Tibial nerve (tissue), 4 donors: ENCODE measurements around the gene ZNF92.

ENCODE experiments used
- CTCF ChIP-seq, 5 experiments: fragments of 200-600 bp in 3 of 5; fragments of 450-650 bp in 2 of 5; sonication (generic) in 3 of 5; IDR thresholded peaks; one replicate each; pipeline ENCODE4 v1.5.1; 2016 to 2019; ENCODE audit warnings: antibody characterized with exemption in 5 of 5, mild to moderate bottlenecking in 3 of 5, moderate library complexity in 2 of 5
- EP300 ChIP-seq, 2 donors: sonication (generic); formaldehyde crosslinking; IDR thresholded peaks; one replicate each; pipeline ENCODE4 v1.6.1; 2017; ENCODE audit warnings: antibody characterized with exemption in 2 of 2, mild to moderate bottlenecking in 1 of 2
- POLR2A ChIP-seq, 2 donors: fragments of 450-650 bp; IDR thresholded peaks; one replicate each; pipeline ENCODE4 v1.6.1; 2017; ENCODE audit warnings: antibody characterized with exemption in 2 of 2, mild to moderate bottlenecking in 2 of 2, moderate library complexity in 2 of 2

DNA sequence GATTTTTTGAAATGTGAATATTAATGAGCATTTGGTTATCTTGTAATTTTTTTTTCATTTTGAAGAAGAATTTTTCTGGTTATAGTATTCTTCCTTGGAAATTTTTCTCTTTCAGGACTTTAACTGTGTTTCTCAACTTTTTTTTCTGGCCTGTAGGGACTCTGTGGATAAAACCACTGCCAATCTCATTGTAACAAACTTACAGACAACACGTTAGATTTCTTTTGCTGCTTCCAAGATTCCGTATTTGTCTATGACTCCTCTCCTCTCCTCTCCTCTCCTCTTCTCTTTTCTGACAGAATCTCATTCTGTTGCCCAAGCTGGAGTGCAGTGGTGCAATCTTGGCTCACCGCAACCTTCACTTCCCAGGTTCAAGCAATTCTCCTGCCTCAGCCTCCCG, 19.4 kb upstream of the ZNF92 start:
- TF ChIP-seq POLR2A (IDR thresholded peaks at IDR 0.05): no peak
- TF ChIP-seq CTCF (IDR thresholded peaks at IDR 0.05): no peak
- no peak for TF ChIP-seq EP300 (IDR thresholded peaks at IDR 0.05)
